ENCODE data around the gene SMIM17.
"Not testable (repeated sequence)": the region's sequence is repeated elsewhere in the genome, so short reads cannot be mapped to it uniquely, and the experiment has no call there.

Gene SMIM17

GRCh38 chr19:56661248-56661647, 18.3 kb downstream of the SMIM17 start:
- DNase-seq: no peak

DNA sequence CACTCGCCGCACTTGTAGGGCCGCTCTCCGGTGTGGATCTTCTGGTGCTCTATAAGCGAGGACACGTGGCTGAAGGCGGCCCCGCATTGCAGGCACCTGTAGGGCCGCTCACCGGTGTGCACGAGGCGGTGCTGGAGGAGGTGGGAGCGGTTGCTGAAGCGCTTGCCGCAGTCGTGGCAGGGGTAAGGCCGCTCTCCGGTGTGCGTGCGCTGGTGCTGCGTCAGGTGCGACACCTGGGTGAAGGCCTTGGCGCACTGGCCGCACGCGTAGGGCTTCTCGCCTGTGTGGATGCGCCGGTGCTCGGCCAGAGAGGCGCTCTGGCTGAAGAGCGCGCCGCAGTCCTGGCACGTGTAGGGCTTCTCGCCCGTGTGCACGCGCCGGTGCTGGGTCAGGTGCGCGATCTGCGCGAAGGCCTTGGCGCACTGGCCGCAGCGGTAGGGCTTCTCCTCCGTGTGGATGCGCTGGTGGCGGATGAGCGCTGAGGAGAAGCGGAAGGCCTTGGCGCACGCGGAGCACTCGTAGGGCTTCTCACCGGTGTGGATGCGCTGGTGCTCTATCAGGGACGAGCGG, 21.1 kb downstream of the SMIM17 start:
- no peak for DNase-seq

GRCh38 chr19:56664511-56664910, 21.6 kb downstream of the SMIM17 start:
- DNase-seq: no peak

DNA sequence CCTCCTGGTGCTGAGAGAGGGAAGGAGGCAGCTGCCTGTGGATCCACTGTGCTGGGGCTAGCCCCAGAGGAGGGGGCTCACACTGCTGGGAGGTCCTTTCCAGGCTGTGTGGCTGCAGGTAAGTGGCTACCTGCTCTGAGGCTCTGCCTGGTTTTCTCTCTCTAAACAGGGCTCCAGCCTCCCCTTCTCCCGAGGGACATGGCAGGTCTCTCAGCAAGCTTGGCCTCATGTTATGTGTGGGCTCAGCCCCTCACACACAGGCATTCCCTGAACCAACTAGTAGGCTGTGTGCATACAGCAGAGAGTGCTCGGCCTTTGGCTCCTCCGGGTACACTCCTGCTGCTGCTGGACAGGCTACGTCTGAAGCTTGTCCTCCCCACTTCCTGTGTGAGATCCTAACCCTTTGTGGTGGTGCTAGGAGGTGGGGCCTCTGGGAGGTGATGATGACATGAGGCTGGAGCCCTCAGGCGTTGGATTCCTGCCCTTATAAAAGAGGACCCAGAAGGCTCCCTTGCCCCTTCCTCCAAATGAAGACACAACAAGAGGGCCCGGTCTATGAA, 24.4 kb downstream of the SMIM17 start:
- no peak for DNase-seq

GRCh38 chr19:56668676-56669075, 25.7 kb downstream of the SMIM17 start:
- no peak for DNase-seq

- DNase-seq: no peak
Measured at GRCh38 chr19:56670401-56670960, 27.5 kb downstream of the SMIM17 start.

- no peak for DNase-seq
Measured at GRCh38 chr19:56670961-56671612, 28.1 kb downstream of the SMIM17 start.

GRCh38 chr19:56671613-56671994, 28.6 kb downstream of the SMIM17 start, which contains the start of gene ZNF835:
Gene ZNF835, minus strand, starts transcription at chr19:56671757. Its CDS starts 6,559 bp downstream, at chr19:56665198.
- peak; percentile 82 to 88 for DNase-seq

GRCh38 chr19:56672610-56673009, 29.7 kb downstream of the SMIM17 start:
- DNase-seq: not testable (repeated sequence)

- no peak for DNase-seq
Measured at GRCh38 chr19:56678205-56678604, 35.2 kb downstream of the SMIM17 start.

GRCh38 chr19:56681702-56682101, 38.7 kb downstream of the SMIM17 start:
- DNase-seq: no peak

DNA sequence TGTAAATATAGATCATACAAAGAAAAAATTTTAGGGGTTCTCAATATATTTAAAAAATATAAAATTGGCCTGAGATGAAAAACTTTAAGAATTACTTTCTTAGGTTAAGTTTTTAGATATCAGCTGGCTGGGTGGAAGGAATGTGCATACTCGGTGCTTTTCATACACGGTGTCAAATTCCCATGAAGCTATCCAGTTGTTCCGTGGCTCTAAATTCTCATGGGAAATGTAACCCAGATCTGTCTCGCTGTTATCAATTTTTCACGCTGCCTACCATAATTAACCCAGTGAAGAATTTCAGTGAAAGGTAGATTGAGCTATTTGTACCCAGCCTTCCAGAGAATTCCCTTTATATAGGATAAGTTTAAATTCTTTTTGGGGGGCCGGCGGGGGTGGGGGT, 40.2 kb downstream of the SMIM17 start:
- DNase-seq: no peak

DNA sequence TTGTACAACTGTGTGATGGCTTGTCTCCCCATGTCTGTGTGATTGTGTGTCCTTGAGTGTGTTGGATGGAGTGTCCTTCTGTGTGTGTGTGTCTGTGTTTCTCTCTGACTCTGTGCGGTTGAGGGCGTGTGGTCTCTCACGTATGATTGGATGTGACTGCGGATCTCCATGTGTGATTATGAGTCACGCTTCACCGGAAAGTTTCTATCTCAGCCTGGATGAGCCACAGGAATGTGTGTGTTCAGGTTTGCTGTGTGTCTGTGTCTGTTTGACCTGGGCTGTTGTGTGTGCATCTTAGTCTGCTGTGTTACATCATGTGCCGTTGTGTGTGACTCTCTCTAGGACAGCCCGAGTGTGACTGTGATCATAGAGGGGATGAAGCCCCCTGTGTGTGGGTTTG, 44.1 kb downstream of the SMIM17 start:
- no peak for DNase-seq

- no peak for DNase-seq
Measured at GRCh38 chr19:56689198-56689597, 46.2 kb downstream of the SMIM17 start.

GRCh38 chr19:56690670-56691069, 47.7 kb downstream of the SMIM17 start:
- DNase-seq: no peak

- DNase-seq: no peak
Measured at GRCh38 chr19:56692206-56692895, 49.4 kb downstream of the SMIM17 start.

DNA sequence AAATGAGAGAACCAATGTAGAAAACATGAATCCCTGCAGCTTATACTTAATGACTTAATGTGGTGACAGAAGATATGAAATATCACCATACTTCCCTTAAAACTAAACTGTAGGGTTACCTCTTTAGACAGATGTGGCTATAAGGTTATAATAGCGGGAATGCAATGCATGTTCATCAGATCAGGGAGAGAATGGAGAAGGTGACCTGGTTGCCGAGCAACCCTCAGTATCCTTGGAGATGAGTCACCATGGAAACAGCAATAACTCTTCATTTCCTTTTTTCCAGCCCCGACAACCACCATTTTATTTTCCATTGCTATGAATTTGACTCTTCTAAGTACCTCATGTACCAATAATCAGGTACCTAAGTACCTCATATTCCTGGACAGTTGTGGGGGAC, 56.6 kb downstream of the SMIM17 start:
- no peak for DNase-seq

DNA sequence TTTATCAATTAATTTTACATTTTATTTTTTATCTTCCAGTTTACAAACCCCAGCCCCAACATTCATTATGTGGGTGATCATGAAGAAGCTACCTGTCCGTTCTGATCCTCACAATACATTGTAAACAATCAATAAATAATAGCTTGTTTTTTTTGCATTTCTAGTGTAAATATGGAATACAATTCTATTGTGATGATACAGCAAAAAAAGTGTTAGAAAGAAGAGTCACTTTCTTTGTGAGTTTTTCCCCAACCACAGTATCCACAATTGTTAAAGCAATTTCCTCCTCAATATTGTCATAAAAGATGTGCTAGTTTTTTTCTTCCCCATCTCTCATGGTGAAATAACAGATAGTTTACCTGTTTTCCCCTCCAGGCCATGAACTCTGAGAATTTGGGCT, 58.9 kb downstream of the SMIM17 start:
- DNase-seq: no peak

DNA sequence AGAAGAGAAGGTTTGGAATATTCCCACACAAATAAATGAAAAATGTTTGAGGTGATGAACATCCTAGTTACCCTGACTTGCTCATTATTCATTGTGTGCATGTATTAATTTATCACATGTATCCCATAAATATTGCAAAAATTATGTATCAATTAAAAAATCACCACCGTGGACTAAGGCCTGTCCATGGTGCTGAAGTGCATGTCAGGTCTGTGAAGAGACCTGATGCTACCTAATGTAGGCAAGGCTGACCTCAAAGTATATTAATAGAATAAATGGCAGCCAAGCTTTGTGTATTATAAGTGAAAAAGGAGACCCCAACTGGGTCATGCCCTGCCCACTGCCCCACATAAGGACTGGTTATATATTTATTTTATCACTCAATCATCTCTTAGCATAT, 63.0 kb downstream of the SMIM17 start:
- DNase-seq: no peak

All from stimulated activated CD4-positive, alpha-beta T cell treated with anti-CD3 and anti-CD28 coated beads, Interleukin-4, amount 100 ng/mL, for 4 hours (primary cell).